ENCODE results near the gene PCDHAC2. TPM values are rescaled to one million over a fixed set of nuclear protein-coding genes. Genes with fewer than 3 reads are reported as not detected.

Gene PCDHAC2
- total and polyA plus RNA-seq, 3 donors from 2014 or later: 9.4 to 19.6 (median 15.5) TPM

DNA sequence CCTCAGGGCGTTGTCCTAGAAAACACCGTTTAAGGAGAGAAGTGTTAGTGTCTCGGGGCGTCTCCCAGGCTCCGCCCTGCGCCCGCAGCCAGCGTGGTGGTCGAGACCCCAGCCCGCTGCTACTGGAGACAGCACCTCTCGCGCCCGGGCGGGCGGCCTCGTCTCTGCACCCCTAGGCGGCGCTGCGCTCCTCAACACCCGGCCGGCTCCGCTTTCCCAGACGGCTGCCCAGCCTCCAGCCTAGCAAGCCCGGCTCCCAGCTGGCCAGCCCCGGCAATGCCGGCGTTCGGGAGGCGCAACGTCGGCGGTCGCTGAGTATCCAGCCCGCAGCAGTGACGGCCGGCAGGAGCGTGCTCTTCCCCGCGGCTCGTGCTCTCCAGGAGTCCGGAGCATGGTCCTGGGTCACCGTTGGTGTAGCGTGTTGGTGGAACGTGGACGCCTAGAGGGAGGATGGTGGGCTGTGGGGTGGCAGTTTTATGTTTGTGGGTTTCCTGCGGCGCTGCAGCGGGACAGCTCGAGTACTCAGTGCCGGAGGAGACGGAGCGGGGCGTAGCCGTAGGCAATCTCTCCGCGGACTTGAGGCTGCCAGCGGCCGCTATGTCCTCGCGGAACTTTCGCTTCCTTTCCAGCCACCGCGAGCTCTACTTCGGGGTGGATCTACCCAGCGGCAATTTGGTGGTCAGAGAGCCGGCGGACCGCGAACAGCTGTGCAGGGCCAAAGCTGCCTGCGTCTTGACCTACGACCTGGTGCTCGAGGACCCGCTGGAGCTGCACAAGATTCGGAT lies 39.6 kb upstream of the PCDHAC2 start:
- Histone ChIP-seq H3K9me3 (no peaks in the 10 kb centered on the region), H3K4me1 (no peaks in the 10 kb centered on the region), H3K4me3 (peak overlapping the region; percentile 48 to 68), H3K27ac (peak overlapping the region; percentile 12 to 46), H3K36me3 (ENCODE audit: low read depth, missing control alignments) (no peaks in the 10 kb centered on the region), H3K27me3 (no peaks in the 10 kb centered on the region)
- intact Hi-C loops (cut with DNase I; ENCODE audit: low total_unique reads): no loop called here
- peak; percentile 94 for DNase-seq
- WGBS, 2 donors: 0 to 1% methylated on average over 3 to 63 of the region's 74 CpGs
- TF ChIP-seq CTCF (IDR thresholded peaks at IDR 0.05) (peak; percentile 67 to 82 (median 69)), POLR2A (IDR thresholded peaks at IDR 0.05) (no peak)

DNA sequence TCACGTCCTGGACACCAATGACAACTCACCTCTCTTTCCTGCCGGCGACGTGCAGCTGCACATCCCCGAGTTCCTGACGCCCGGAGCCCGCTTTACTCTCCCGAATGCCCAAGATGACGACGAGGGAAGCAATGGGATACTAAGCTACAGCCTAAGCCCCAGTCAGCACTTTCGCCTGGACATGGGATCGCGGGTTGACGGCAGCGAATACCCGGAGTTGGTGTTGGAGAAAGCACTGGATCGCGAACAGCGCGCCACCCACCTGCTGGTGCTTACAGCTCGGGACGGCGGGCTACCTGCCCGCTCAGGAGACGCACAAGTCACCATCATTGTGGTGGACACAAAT lies 39.1 kb upstream of the PCDHAC2 start:
- Histone ChIP-seq H3K36me3 (ENCODE audit: low read depth, missing control alignments) (no peaks in the 10 kb centered on the region), H3K4me3 (peak overlapping the region; percentile 48 to 68), H3K9me3 (no peaks in the 10 kb centered on the region), H3K27me3 (no peaks in the 10 kb centered on the region), H3K4me1 (no peaks in the 10 kb centered on the region), H3K27ac (peak overlapping the region; percentile 12 to 46)
- peak; percentile 32 for DNase-seq
- 6 to 7% methylated on average over 20 to 26 of the region's 26 CpGs for WGBS, 2 donors
- intact Hi-C loops (cut with DNase I; ENCODE audit: low total_unique reads): no loop called here
- TF ChIP-seq POLR2A (IDR thresholded peaks at IDR 0.05): no peak
- no peak for TF ChIP-seq CTCF (IDR thresholded peaks at IDR 0.05)

GRCh38 chr5:140934964-140935606 lies 31.2 kb upstream of the PCDHAC2 start:
- Histone ChIP-seq H3K27ac (no peak overlapping the region), H3K36me3 (ENCODE audit: low read depth, missing control alignments) (no peaks in the 10 kb centered on the region), H3K27me3 (no peaks in the 10 kb centered on the region), H3K4me3 (no peak overlapping the region), H3K4me1 (no peaks in the 10 kb centered on the region), H3K9me3 (no peaks in the 10 kb centered on the region)
- 72 to 75% methylated on average over 4 of the region's 4 CpGs for WGBS, 2 donors
- intact Hi-C loops (cut with DNase I; ENCODE audit: low total_unique reads): no loop called here
- no peak for DNase-seq
- TF ChIP-seq POLR2A (IDR thresholded peaks at IDR 0.05) (no peak), CTCF (IDR thresholded peaks at IDR 0.05) (no peak)

DNA sequence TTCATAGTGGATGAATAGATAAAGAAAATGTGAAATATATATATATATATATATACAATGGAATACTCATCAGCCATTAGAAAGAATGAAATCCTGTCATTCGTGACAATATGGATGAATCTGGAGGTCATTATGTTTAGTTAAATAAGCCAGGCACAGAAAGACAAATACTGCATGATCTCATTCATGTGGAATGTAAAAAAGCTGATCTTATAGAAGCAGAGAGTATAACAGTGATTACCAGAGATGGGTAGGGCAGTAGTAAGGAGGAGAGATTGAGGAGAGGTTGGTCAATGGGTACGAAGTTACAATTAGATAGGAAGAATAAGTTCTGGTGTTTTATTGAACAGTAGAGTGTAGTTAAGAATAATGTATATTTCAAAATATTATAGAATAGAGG lies 19.7 kb upstream of the PCDHAC2 start:
- Histone ChIP-seq H3K27ac (no peak overlapping the region), H3K27me3 (no peaks in the 10 kb centered on the region)
- intact Hi-C loops (cut with DNase I; ENCODE audit: low total_unique reads): no loop called here

More for the DNA sequence above, 19.7 kb upstream of the PCDHAC2 start:
- no peak for TF ChIP-seq POLR2A (IDR thresholded peaks at IDR 0.05)
- TF ChIP-seq CTCF (IDR thresholded peaks at IDR 0.05): no peak
- Histone ChIP-seq H3K4me1 (no peaks in the 10 kb centered on the region), H3K4me3 (no peak overlapping the region), H3K9me3 (no peaks in the 10 kb centered on the region), H3K36me3 (ENCODE audit: low read depth, missing control alignments) (no peaks in the 10 kb centered on the region)
- no peak for DNase-seq
- 59 to 88% methylated on average over 2 of the region's 2 CpGs for WGBS, 2 donors
